PC-3 (cell line): ENCODE measurements around the gene LILRA6.

Experiments used
- CTCF ChIP-seq: fragments of 300-600 bp; sonication (generic); conservative IDR thresholded peaks from 2 replicates; pipeline ENCODE4 v1.5.1; 2017; ENCODE audit warnings: antibody characterized with exemption, low read depth, mild to moderate bottlenecking, low read length
- EZH2phosphoT487 ChIP-seq: fragments of 300-600 bp; sonication (generic); IDR thresholded peaks from 2 replicates; pipeline ENCODE4 v1.6.1; 2018; ENCODE audit warnings: mild to moderate bottlenecking, antibody characterized with exemption, low read length, borderline replicate concordance

- TF ChIP-seq CTCF = no peak
- no peak for TF ChIP-seq EZH2phosphoT487
Measured at GRCh38 chr19:54279406-54279962, 36.9 kb upstream of the LILRA6 start.
